HCT116 (cell line): Measurements from ENCODE around the gene ITM2C. TPM values are rescaled to one million over a fixed set of nuclear protein-coding genes. Genes with fewer than 3 reads are reported as not detected.

Source experiments
- ATAC-seq: fragments of 200-7000 bp; cut with Tn5 transposase; 2 replicates; pipeline ENCODE4 v1.9.1; 2020; ENCODE audit warnings: mild to moderate bottlenecking, moderate library complexity
- BruUV-seq: library from RNA; stranded (reverse); fragments of 400-500 nt; replicated peaks from 2 replicates; lab custom pipeline; 2021; lab: Mats Ljungman, UMichigan
- CTCF ChIA-PET: fragments of 300-600 bp; sonication (Branson Sonifier 250); formaldehyde crosslinking; loops from one replicate; lab custom pipeline; 2021; ENCODE audit warnings: antibody characterized with exemption; lab: Charles Lee
- POLR2A ChIA-PET: fragments of 300-600, 350-600 bp; sonication (Branson Sonifier 250); formaldehyde crosslinking; loops from one replicate; lab custom pipeline; 2021; ENCODE audit warnings: antibody characterized with exemption; lab: Charles Lee
- RAD21 ChIA-PET, 2 experiments: fragments of 300-600 bp; sonication (Branson Sonifier 250); formaldehyde crosslinking; loops; one replicate each; lab custom pipeline; 2023; ENCODE audit warnings: low total read pairs in 2 of 2; ENCODE audit not compliant: uncharacterized antibody in 2 of 2, unreplicated experiment in 2 of 2, low non-redundant PET in 1 of 2; lab: Charles Lee
- DNase-seq: peaks from one replicate; pipeline ENCODE4 v3.0.0-alpha.2; 2010; ENCODE audit warnings: low read depth, low spot score
- H2AFZ ChIP-seq: fragments of 200-600 bp; shearing (Covaris generic), sonication (generic); 2 replicates; pipeline ENCODE4 v1.6.1; 2017; ENCODE audit warnings: low read depth, mixed run types, mixed read lengths, antibody characterized with exemption, low read length; ENCODE audit not compliant: poor library complexity, severe bottlenecking
- H3K27ac ChIP-seq: 2 replicates; pipeline ENCODE4 v1.5.1; 2012; ENCODE audit warnings: low read depth, low read length
- H3K27me3 ChIP-seq: fragments of 200-600 bp; sonication (generic); 2 replicates; pipeline ENCODE4 v1.6.1; 2016; ENCODE audit warnings: mixed run types, low read length, mixed read lengths; ENCODE audit not compliant: insufficient read depth
- H3K36me3 ChIP-seq, 2 experiments: fragments of 200-500 bp in 1 of 2; fragments of 200-600 bp in 1 of 2; sonication (Bioruptor generic) in 1 of 2; sonication (generic) in 1 of 2; 2 replicates each; pipeline versions ENCODE4 v1.5.1 to v1.6.1; 2014 to 2016; ENCODE audit warnings: low read length in 2 of 2, inconsistent platforms in 1 of 2, mixed read lengths in 1 of 2, mixed run types in 1 of 2; ENCODE audit not compliant: insufficient read depth in 2 of 2, control insufficient read depth in 1 of 2
- H3K4me1 ChIP-seq, 2 experiments: fragments of 200-600 bp in 1 of 2; sonication (generic) in 1 of 2; 2 replicates each; pipeline versions ENCODE4 v1.5.1 to v1.6.1; 2012 to 2017; ENCODE audit warnings: low read length in 2 of 2, inconsistent platforms in 1 of 2, mild to moderate bottlenecking in 1 of 2, mixed read lengths in 1 of 2, mixed run types in 1 of 2, moderate library complexity in 1 of 2; ENCODE audit not compliant: insufficient read depth in 2 of 2, control insufficient read depth in 1 of 2
- H3K4me2 ChIP-seq: fragments of 200-600 bp; sonication (generic); 2 replicates; pipeline ENCODE4 v1.6.1; 2017; ENCODE audit warnings: mixed run types, low read length, mixed read lengths
- H3K4me3 ChIP-seq, 2 experiments: fragments of 200-600 bp in 1 of 2; sonication (generic) in 1 of 2; replicated peaks in 1 of 2; 2 replicates each; pipeline ENCODE4 v1.5.1; 2011 to 2016; ENCODE audit warnings: low read length in 2 of 2, control low read depth in 1 of 2, low read depth in 1 of 2, mild to moderate bottlenecking in 1 of 2, mixed read lengths in 1 of 2, mixed run types in 1 of 2
- H3K79me2 ChIP-seq: fragments of 200-600 bp; sonication (generic); 2 replicates; pipeline ENCODE4 v1.6.1; 2017; ENCODE audit warnings: mild to moderate bottlenecking, mixed run types, low read length, moderate library complexity, mixed read lengths; ENCODE audit not compliant: insufficient read depth
- H3K9ac ChIP-seq: fragments of 200-600 bp; sonication (generic); 2 replicates; pipeline ENCODE4 v1.6.1; 2016; ENCODE audit warnings: low read length, mixed read lengths
- H3K9me2 ChIP-seq: fragments of 200-600 bp; sonication (generic), shearing (Covaris generic); 2 replicates; pipeline ENCODE4 v1.6.1; 2017; ENCODE audit warnings: mixed run types, mild to moderate bottlenecking, moderate library complexity; ENCODE audit not compliant: insufficient read depth
- H3K9me3 ChIP-seq, 2 experiments: fragments of 200-500 bp in 1 of 2; fragments of 200-600 bp in 1 of 2; sonication (Bioruptor generic) in 1 of 2; sonication (generic) in 1 of 2; 2 replicates each; pipeline ENCODE4 v1.6.1; 2014 to 2017; ENCODE audit warnings: low read length in 2 of 2, mixed read lengths in 2 of 2, inconsistent platforms in 1 of 2, low read depth in 1 of 2, mild to moderate bottlenecking in 1 of 2, mixed run types in 1 of 2, moderate library complexity in 1 of 2; ENCODE audit not compliant: control insufficient read depth in 1 of 2, insufficient read depth in 1 of 2
- H4K20me1 ChIP-seq: fragments of 200-600 bp; sonication (generic), shearing (Covaris generic); 2 replicates; pipeline ENCODE4 v1.6.1; 2017; ENCODE audit warnings: mixed run types, mild to moderate bottlenecking, moderate library complexity; ENCODE audit not compliant: insufficient read depth
- CBX3 ChIP-seq: IDR thresholded peaks from 2 replicates; pipeline ENCODE4 v1.6.1; 2012; ENCODE audit warnings: low read depth
- CEBPB ChIP-seq: IDR thresholded peaks from 2 replicates; pipeline ENCODE4 v1.6.1; 2012; ENCODE audit warnings: low read depth
- FOSL1 ChIP-seq: IDR thresholded peaks from 2 replicates; pipeline ENCODE4 v1.6.1; 2012; ENCODE audit warnings: low read depth
- JUND ChIP-seq: IDR thresholded peaks from 2 replicates; pipeline ENCODE4 v1.6.1; 2012
- POLR2AphosphoS5 ChIP-seq: IDR thresholded peaks from 2 replicates; pipeline ENCODE4 v1.6.1; 2011; ENCODE audit warnings: mild to moderate bottlenecking, low read depth, low read length, moderate library complexity
- RAD21 ChIP-seq: IDR thresholded peaks from 2 replicates; pipeline ENCODE4 v1.6.1; 2012; ENCODE audit warnings: low read depth, mild to moderate bottlenecking
- SIN3A ChIP-seq: IDR thresholded peaks from 2 replicates; pipeline ENCODE4 v1.6.1; 2012; ENCODE audit warnings: low read depth
- SP1 ChIP-seq: IDR thresholded peaks from 2 replicates; pipeline ENCODE4 v1.6.1; 2012; ENCODE audit warnings: low read depth
- SRF ChIP-seq: IDR thresholded peaks from 2 replicates; pipeline ENCODE4 v1.6.1; 2012; ENCODE audit warnings: low read depth
- TCF7L2 ChIP-seq: IDR thresholded peaks from 2 replicates; pipeline ENCODE4 v1.7.0; 2011; ENCODE audit warnings: borderline replicate concordance, inconsistent platforms; ENCODE audit not compliant: insufficient read depth, insufficient read length; ENCODE audit errors: extremely low read depth
- YY1 ChIP-seq: IDR thresholded peaks from 2 replicates; pipeline ENCODE4 v1.6.1; 2011; ENCODE audit warnings: low read length, low read depth, moderate library complexity, mild to moderate bottlenecking; ENCODE audit not compliant: insufficient replicate concordance; ENCODE audit errors: extremely low read depth
- ZBTB33 ChIP-seq: IDR thresholded peaks from 2 replicates; pipeline ENCODE4 v1.6.1; 2011; ENCODE audit warnings: mild to moderate bottlenecking, low read length, moderate library complexity; ENCODE audit not compliant: insufficient replicate concordance; ENCODE audit errors: extremely low read depth
- ZFX ChIP-seq: fragments of 450-650 bp; IDR thresholded peaks from 2 replicates; pipeline ENCODE4 v1.6.1; 2017
- intact Hi-C: fragments of 100-400 bp; cut with micrococcal nuclease; formaldehyde crosslinking; loops from 2 replicates; pipeline ENCODE4 v1.10.0; 2022
- total RNA-seq: library from RNA; stranded (reverse); gene quantifications from one replicate; pipeline ENCODE4 v1.2.1, GENCODE V29; 2021; ENCODE audit not compliant: unreplicated experiment
- TF ChIP-seq, protein P1 (sequence below): IDR thresholded peaks from 2 replicates; pipeline ENCODE4 v1.6.1; 2012; ENCODE audit warnings: low read depth
- TF ChIP-seq, protein P2 (sequence below), 3 experiments: fragments of 200-600 bp in 1 of 3; sonication (generic) in 1 of 3; IDR thresholded peaks in 2 of 3; conservative IDR thresholded peaks in 1 of 3; 2 replicates each; pipeline ENCODE4 v1.5.1; 2012 to 2017; ENCODE audit warnings: low read depth in 2 of 3, low read length in 2 of 3, antibody characterized with exemption in 1 of 3, borderline replicate concordance in 1 of 3, control low read depth in 1 of 3, mild to moderate bottlenecking in 1 of 3, mixed read lengths in 1 of 3, mixed run types in 1 of 3, moderate library complexity in 1 of 3; ENCODE audit not compliant: insufficient read depth in 1 of 3

The ITM2C gene
- total RNA-seq, 1 experiment from 2014 or later, result 117 TPM

- TF ChIP-seq, protein P1, sequence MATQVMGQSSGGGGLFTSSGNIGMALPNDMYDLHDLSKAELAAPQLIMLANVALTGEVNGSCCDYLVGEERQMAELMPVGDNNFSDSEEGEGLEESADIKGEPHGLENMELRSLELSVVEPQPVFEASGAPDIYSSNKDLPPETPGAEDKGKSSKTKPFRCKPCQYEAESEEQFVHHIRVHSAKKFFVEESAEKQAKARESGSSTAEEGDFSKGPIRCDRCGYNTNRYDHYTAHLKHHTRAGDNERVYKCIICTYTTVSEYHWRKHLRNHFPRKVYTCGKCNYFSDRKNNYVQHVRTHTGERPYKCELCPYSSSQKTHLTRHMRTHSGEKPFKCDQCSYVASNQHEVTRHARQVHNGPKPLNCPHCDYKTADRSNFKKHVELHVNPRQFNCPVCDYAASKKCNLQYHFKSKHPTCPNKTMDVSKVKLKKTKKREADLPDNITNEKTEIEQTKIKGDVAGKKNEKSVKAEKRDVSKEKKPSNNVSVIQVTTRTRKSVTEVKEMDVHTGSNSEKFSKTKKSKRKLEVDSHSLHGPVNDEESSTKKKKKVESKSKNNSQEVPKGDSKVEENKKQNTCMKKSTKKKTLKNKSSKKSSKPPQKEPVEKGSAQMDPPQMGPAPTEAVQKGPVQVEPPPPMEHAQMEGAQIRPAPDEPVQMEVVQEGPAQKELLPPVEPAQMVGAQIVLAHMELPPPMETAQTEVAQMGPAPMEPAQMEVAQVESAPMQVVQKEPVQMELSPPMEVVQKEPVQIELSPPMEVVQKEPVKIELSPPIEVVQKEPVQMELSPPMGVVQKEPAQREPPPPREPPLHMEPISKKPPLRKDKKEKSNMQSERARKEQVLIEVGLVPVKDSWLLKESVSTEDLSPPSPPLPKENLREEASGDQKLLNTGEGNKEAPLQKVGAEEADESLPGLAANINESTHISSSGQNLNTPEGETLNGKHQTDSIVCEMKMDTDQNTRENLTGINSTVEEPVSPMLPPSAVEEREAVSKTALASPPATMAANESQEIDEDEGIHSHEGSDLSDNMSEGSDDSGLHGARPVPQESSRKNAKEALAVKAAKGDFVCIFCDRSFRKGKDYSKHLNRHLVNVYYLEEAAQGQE, result no peak
Observed at GRCh38 chr2:230842473-230842872, 22.3 kb upstream of the ITM2C start (continued).

DNA sequence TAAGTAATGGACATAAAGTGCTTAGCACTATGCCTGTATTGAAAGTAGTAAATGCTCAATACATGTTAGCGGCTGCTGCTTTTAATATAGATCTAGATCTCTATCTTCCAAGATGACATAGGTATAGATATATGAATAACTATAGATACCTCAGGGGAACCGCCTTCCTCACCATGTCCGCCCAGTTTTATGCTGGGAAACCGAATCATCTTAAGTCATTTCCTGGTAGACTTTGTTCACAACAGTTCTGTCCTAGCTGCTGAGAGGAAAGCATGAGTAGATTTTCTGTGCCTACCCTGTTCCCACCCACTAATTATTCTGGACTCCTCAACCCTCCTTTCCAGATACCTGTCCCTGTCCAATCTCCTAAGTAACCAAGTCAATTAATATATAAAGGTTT lies 21.6 kb upstream of the ITM2C start:
- no peak overlapping the region for H3K9ac ChIP-seq
- DNase-seq (no peak), ATAC-seq (no peak)
- H3K27ac ChIP-seq, result no peak overlapping the region
- no TSS peak for BruUV-seq
- ChIA-PET POLR2A (no interaction called here), CTCF (no interaction called here), RAD21 (no interaction called here)
- H3K79me2 ChIP-seq, result no peaks in the 10 kb centered on the region
- H3K36me3 ChIP-seq, result no peaks in the 10 kb centered on the region
- no peaks in the 10 kb centered on the region for H3K27me3 ChIP-seq
- TF ChIP-seq JUND, result no peak
- no peak for TF ChIP-seq CEBPB
- TF ChIP-seq, protein P2, sequence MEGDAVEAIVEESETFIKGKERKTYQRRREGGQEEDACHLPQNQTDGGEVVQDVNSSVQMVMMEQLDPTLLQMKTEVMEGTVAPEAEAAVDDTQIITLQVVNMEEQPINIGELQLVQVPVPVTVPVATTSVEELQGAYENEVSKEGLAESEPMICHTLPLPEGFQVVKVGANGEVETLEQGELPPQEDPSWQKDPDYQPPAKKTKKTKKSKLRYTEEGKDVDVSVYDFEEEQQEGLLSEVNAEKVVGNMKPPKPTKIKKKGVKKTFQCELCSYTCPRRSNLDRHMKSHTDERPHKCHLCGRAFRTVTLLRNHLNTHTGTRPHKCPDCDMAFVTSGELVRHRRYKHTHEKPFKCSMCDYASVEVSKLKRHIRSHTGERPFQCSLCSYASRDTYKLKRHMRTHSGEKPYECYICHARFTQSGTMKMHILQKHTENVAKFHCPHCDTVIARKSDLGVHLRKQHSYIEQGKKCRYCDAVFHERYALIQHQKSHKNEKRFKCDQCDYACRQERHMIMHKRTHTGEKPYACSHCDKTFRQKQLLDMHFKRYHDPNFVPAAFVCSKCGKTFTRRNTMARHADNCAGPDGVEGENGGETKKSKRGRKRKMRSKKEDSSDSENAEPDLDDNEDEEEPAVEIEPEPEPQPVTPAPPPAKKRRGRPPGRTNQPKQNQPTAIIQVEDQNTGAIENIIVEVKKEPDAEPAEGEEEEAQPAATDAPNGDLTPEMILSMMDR (IDR thresholded peaks at IDR 0.05 in 2 of 3, conservative IDR thresholded peaks at IDR 0.05 in 1 of 3; ENCODE audit: borderline replicate concordance in 1 of 3, insufficient read depth in 1 of 3, low read depth in 2 of 3, low read length in 2 of 3), result no peak
- no peak for TF ChIP-seq POLR2AphosphoS5
- TF ChIP-seq RAD21, result no peak
- TF ChIP-seq SIN3A, result no peak
- no peak for TF ChIP-seq SP1
- TF ChIP-seq ZFX, result no peak
- TF ChIP-seq SRF, result no peak
- TF ChIP-seq FOSL1, result no peak
- TF ChIP-seq CBX3, result no peak
- no peak for TF ChIP-seq ZBTB33
- TF ChIP-seq TCF7L2, result no peak
- no peak for TF ChIP-seq YY1
- no peaks in the 10 kb centered on the region for H4K20me1 ChIP-seq
- intact Hi-C loops, result no loop called here
- peaks cover 0 to 3% of the 10 kb centered on the region in 2 experiments; a peak in 1 of 4 replicates for H3K9me3 ChIP-seq
- H3K9me2 ChIP-seq, result no peaks in the 10 kb centered on the region
- H3K4me2 ChIP-seq, result no peak overlapping the region
- H3K4me1 ChIP-seq, result peaks cover under 1 to 6% of the 10 kb centered on the region in 2 experiments; a peak in 3 of 4 replicates
- no peak overlapping the region for H3K4me3 ChIP-seq
- H2AFZ ChIP-seq, result no peak overlapping the region
